Left ventricle myocardium inferior (tissue), 1 donor: ENCODE data around the gene SPHK1. TPM values are rescaled to one million over a fixed set of nuclear protein-coding genes. Genes with fewer than 3 reads are reported as not detected.
A peak's percentile ranks its signal among the peaks of the same experiment; 100 is the strongest.

Source experiments
- DNase-seq: peaks from one replicate; pipeline ENCODE4 v3.0.0-alpha.2; 2020
- H3K27ac ChIP-seq: fragments of 200-600 bp; replicated peaks from 2 replicates; pipeline ENCODE4 v1.8.0; 2021
- H3K27me3 ChIP-seq: fragments of 200-600 bp; 2 replicates; pipeline ENCODE4 v1.8.0; 2021; ENCODE audit warnings: low read depth
- H3K36me3 ChIP-seq: fragments of 200-600 bp; 2 replicates; pipeline ENCODE4 v1.8.0; 2021
- H3K4me1 ChIP-seq: fragments of 200-600 bp; 2 replicates; pipeline ENCODE4 v1.8.0; 2021
- H3K4me3 ChIP-seq: fragments of 200-600 bp; 2 replicates; pipeline ENCODE4 v1.8.0; 2021; ENCODE audit warnings: mild to moderate bottlenecking, moderate library complexity
- H3K9me3 ChIP-seq: fragments of 200-600 bp; replicated peaks from 2 replicates; pipeline ENCODE4 v1.8.0; 2021
- intact Hi-C: fragments of 100-400 bp; cut with micrococcal nuclease; formaldehyde crosslinking; loops from one replicate; pipeline ENCODE4 v1.11.0; 2022
- total RNA-seq: library from RNA; stranded (reverse); fragmentation: NEBNext Ultra II Directional; extraction: Animal tissue kit (Norgen Biotek cat#: 25700); gene quantifications from one replicate; pipeline ENCODE4 v1.2.1, GENCODE V29; 2021
- TF ChIP-seq, protein P1 (sequence below): fragments of 200-600 bp; IDR thresholded peaks from 2 replicates; pipeline ENCODE4 v1.8.0; 2021; ENCODE audit warnings: antibody characterized with exemption, mild to moderate bottlenecking, borderline replicate concordance
- donor health status: DM: no; HTN: yes; CAD: no; lungs with severe emphysema.

The SPHK1 gene
- total RNA-seq, 1 donor from 2014 or later = 2.3 TPM

DNA sequence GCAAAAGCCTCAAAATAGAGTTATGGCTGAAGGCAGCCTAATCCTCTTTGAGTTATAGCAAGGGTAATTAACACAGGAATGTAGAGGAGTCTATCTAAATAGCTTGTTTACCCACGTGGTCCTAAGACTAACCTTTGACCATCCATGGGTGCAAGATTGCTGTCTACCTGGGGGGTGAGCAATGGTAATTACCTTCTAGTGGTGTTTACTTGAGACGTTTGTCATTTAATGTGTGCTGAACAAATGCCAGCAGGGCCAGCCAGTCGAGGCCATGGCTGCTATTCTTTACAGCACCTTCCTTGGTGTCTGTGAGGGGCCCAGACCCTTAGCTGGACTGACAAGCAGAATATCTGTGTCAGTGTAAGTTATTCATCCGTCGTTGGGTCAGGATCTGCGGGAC, 16.8 kb upstream of the SPHK1 start:
- DNase-seq = no peak
- H3K4me1 ChIP-seq = peaks cover 25% of the 10 kb centered on the region
- TF ChIP-seq, protein P1, sequence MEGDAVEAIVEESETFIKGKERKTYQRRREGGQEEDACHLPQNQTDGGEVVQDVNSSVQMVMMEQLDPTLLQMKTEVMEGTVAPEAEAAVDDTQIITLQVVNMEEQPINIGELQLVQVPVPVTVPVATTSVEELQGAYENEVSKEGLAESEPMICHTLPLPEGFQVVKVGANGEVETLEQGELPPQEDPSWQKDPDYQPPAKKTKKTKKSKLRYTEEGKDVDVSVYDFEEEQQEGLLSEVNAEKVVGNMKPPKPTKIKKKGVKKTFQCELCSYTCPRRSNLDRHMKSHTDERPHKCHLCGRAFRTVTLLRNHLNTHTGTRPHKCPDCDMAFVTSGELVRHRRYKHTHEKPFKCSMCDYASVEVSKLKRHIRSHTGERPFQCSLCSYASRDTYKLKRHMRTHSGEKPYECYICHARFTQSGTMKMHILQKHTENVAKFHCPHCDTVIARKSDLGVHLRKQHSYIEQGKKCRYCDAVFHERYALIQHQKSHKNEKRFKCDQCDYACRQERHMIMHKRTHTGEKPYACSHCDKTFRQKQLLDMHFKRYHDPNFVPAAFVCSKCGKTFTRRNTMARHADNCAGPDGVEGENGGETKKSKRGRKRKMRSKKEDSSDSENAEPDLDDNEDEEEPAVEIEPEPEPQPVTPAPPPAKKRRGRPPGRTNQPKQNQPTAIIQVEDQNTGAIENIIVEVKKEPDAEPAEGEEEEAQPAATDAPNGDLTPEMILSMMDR = no peak
- intact Hi-C loops = no loop called here
- no peaks in the 10 kb centered on the region for H3K27me3 ChIP-seq
- no peak overlapping the region for H3K4me3 ChIP-seq
- no peak overlapping the region for H3K27ac ChIP-seq
- H3K36me3 ChIP-seq = no peaks in the 10 kb centered on the region
- H3K9me3 ChIP-seq = no peaks in the 10 kb centered on the region

DNA sequence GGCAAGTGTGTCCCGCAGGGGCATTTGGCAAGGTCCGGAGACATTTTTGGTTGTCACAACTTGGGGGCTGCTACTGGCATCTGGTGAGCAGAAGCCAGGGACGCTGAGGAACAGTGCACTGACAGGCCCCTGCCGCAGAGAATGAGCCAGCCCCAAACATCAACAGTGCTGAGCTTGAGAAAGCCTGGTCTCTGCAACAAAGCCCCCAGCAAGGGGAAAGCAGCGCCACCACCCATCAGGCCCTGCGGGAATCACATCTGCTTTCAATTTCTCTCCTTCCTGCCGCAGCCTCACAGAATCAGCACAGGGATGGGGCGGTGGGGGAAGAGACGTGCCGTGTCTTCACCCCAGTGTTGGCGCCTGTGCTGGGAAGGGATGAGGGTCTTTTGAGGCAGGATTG, 15.9 kb upstream of the SPHK1 start:
- TF ChIP-seq, protein P1 = no peak
- Histone ChIP-seq H3K36me3 (no peaks in the 10 kb centered on the region), H3K9me3 (no peaks in the 10 kb centered on the region), H3K27ac (no peak overlapping the region), H3K4me3 (no peak overlapping the region), H3K4me1 (peaks cover 22% of the 10 kb centered on the region), H3K27me3 (no peaks in the 10 kb centered on the region)
- no peak for DNase-seq
- intact Hi-C loops = no loop called here

DNA sequence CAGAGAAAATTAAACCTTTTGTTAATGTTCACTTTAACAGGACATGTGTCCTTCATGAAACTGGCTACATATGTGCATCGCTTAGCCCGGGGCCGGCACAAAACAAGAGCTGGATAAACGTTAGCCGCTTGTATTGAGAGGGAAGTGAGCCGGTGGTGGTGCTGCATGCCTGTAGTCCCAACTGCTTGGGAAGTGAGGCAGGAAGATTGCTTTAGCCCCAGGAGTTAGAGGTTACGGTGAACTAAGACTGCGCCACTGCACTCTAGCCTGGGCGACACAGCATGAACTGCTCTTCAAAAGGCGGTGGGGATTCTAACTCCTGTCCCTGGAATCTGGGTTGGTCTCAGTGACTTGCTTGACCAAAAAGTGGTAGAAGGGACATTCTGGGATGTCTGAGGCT, 15.0 kb upstream of the SPHK1 start:
- Histone ChIP-seq H3K27ac (peak overlapping the region; percentile 69), H3K4me1 (peaks cover 22% of the 10 kb centered on the region), H3K9me3 (no peaks in the 10 kb centered on the region), H3K27me3 (no peaks in the 10 kb centered on the region), H3K36me3 (no peaks in the 10 kb centered on the region), H3K4me3 (no peak overlapping the region)
- DNase-seq = no peak
- TF ChIP-seq, protein P1 = no peak
- intact Hi-C loops = no loop called here

DNA sequence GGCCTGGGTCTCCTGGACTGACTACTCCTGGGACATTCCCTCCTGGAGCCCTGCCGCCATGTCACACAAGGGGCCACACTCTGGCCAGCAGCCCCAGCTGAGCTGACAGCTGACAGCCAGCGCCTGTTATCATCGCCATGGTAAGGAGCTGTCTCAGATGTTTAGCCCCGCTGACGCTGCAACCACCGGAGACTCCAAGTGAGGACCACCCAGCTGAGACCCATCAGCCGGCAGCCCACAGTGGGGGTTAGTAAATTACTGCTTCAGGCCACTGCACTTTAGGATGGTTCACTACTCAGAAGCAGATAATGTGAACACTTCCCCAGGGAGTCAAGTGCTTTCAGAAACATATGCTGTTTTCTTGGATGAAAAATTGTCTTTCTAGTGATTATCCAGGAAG, 14.6 kb upstream of the SPHK1 start:
- TF ChIP-seq, protein P1 = no peak
- no peaks in the 10 kb centered on the region for H3K27me3 ChIP-seq
- peak; percentile 35 for DNase-seq
- no peaks in the 10 kb centered on the region for H3K9me3 ChIP-seq
- peak overlapping the region; percentile 69 for H3K27ac ChIP-seq
- H3K36me3 ChIP-seq = no peaks in the 10 kb centered on the region
- no peak overlapping the region for H3K4me3 ChIP-seq
- intact Hi-C loops = no loop called here
- H3K4me1 ChIP-seq = peaks cover 22% of the 10 kb centered on the region

DNA sequence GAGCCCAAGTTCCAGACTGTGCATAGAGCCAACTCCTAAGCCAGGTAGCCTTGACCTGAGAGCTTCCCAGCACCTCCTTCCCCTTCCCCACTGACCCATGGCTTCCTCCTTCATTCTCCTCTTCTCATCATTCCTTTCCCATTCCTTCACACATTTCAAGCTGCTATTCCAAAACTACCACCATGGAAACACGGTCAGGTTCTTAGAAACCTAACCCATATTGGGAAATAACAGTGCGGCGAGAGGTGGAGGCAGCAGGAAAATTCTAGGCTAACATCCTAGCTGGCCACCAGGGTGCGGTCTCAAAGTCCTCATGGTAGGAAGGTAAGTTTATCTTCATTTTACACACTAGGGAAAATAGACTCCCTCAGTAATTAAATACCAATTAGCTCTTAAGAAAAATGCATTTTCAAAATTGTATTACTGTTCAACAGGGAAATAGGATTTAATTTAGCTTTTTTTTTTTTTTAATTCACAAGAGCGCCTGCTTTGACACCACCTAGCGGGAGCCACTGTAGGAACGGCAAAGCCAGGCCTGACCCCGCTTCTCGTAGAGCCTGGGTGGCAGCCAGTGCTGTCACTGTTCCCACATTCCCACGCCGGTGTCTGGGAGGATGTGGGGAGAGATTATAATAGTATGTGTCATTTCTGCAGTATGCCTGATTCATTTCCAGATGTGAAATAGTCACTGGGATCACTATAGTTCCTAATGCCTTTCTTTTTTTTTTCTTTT, 14.0 kb upstream of the SPHK1 start:
- H3K4me3 ChIP-seq = no peak overlapping the region
- DNase-seq = peak; percentile 87
- peaks cover 25% of the 10 kb centered on the region for H3K4me1 ChIP-seq
- intact Hi-C loops = no loop called here
- peak overlapping the region; percentile 69 for H3K27ac ChIP-seq
- H3K27me3 ChIP-seq = no peaks in the 10 kb centered on the region
- TF ChIP-seq, protein P1 = peak; percentile 76
- H3K9me3 ChIP-seq = no peaks in the 10 kb centered on the region
- no peaks in the 10 kb centered on the region for H3K36me3 ChIP-seq
